GM12892 (cell line): ENCODE results near the gene CRYGN.
A peak's percentile ranks its signal among the peaks of the same experiment; 100 is the strongest.

ENCODE experiments used
- DNase-seq: peaks from one replicate; pipeline ENCODE4 v3.0.0; 2011; ENCODE audit not compliant: insufficient read length
- FAIRE-seq: peaks from 2 replicates; lab custom pipeline; 2011; peaks lifted over from hg19 to GRCh38; lab: Jason Lieb, UNC
- POLR2A ChIP-seq: IDR thresholded peaks from 2 replicates; pipeline ENCODE4 v1.6.1; 2011; ENCODE audit warnings: low read depth, low read length, control low read depth
- POLR2AphosphoS5 ChIP-seq: IDR thresholded peaks from 2 replicates; pipeline ENCODE4 v1.6.1; 2011; ENCODE audit warnings: low read depth, low read length, control low read depth
- TAF1 ChIP-seq: IDR thresholded peaks from 2 replicates; pipeline ENCODE4 v1.6.1; 2011; ENCODE audit warnings: low read depth, mild to moderate bottlenecking, control low read depth, low read length, borderline replicate concordance

The CRYGN gene

DNA sequence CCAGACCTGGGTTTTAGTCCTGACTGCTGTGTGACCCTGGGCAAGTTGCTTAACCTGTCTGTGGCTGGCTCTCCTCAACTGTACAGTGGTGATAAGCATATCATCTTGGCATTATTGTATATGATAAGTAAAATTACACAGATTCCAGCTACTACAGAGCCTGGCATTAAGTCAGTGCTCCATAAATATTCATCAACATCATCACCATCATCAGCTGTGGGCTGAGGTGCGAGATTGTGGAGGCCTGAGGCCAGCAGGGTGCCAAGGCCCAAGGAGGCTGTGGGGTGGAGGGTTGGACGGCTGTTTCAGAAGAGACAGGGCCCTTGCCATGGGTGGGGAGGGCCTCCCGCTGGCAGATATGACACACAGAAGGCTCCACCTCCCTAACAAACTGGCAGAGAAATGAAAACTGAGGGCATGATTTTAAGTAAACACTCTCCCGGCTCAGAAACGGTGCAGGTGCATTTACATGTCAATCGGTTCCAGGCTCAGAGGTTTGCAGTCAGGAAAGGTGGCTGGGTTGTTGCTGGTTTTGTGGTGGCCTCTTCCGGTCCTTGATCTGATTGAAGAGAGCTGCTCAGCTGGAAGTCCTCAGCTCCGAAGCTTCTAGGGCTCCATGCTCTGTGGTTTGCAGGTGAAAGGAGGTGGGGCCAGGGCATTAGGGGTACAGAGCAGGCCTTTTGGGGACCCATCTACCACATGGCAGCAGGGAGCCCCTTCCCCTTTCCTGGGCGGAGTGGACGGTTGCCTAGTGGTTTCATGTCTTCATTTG, 10.2 kb downstream of the CRYGN start:
- TF ChIP-seq TAF1: no peak
- TF ChIP-seq POLR2AphosphoS5: no peak
- no peak for TF ChIP-seq POLR2A
- peak; percentile 63 for DNase-seq
- peak; percentile 63 for FAIRE-seq

DNA sequence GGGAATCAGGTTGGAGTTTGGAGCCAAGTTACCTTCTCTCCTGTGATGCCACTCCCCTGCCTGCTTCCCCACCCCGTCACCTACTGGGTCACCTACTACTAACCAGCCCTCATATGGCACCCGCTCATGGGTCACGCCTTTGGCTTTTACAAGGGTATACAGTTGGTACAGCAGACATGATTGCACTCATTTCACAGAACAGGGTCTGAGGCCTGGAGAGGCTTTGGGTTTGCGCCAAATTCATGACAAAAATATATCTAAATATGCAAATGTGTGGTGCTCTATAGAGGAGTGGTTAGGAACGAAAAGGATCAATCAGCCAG, 10.7 kb downstream of the CRYGN start:
- no peak for DNase-seq
- FAIRE-seq: no peak

DNA sequence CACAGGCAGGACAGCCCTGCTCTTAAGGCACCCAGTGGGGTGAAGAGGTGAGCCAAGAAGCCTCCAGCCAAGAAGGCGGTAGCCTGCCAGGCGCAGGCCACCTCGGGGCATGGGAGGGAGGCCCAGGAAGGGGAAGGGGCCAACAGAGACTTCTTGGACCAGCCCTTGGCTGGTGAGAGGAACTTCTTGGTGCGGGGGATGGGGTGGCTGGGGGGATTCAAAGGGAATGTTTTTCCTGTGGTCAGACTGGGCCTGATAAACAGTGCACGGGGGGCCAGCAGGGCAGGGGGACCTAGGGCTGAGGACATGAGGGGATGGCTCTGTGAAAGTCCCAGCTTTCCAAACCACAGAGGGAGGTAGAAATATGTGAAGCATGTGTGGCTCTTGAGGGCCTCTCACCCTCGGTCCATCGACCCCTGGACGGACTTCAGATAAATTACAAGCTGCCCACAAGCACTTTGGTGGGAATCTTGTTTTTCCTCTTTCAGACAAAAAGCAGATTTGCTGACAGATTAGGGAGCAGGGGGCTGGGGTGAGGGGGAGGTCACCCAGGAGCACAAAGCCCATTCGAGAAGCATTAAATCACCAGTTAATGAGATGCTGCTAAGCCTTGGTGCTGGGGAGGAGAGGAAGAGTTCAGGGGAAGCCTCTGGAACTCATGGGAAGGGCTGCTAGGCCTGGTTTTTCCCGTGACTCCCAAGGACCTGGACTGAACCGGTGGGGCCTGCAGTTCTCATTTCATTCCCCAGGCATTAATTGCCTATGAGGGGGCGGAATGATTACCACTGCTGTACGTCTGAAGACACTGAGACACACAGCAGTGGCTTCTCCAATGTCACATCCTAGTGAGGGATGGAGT, 11.3 kb downstream of the CRYGN start:
- FAIRE-seq (no peak), DNase-seq (no peak)

More for the DNA sequence above, 10.7 kb downstream of the CRYGN start:
- TF ChIP-seq TAF1: no peak
- TF ChIP-seq POLR2A: no peak
- no peak for TF ChIP-seq POLR2AphosphoS5

DNA sequence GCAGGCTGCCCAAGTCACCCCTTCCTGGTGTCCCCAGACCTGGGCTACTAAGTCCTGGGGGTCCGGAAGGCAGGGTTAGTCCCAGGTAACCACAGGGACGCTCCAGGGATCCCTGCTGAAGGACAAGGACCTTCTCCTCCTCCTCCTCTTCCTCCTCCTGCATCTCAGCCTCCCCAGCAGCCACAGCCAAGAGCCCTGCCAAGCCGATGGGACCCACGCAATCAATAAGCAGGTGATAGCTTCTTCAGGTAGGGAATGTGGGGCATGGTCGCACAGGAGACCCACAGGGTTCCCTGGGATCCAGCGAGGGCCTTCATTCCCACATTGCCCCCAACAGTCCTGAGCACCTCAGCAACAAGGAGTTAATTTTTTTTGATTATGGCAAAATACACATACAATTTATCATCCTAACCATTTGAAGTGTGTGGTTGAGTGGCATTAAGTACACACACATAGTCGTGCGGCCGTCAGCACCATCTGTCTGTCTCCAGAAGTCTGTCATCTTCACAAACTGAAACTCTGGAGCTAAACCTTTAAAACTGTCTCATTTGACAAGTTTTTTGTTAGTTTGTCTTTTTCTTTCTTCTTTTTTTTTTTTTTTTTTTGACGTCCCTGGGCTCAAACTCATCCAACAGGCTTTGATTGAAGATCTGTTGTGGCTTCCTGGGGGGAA, 12.1 kb downstream of the CRYGN start:
- no peak for FAIRE-seq
- TF ChIP-seq TAF1: no peak
- no peak for TF ChIP-seq POLR2AphosphoS5
- TF ChIP-seq POLR2A: no peak
- DNase-seq: no peak

More for the DNA sequence above, 11.3 kb downstream of the CRYGN start:
- TF ChIP-seq TAF1: no peak
- TF ChIP-seq POLR2AphosphoS5: no peak
- no peak for TF ChIP-seq POLR2A

DNA sequence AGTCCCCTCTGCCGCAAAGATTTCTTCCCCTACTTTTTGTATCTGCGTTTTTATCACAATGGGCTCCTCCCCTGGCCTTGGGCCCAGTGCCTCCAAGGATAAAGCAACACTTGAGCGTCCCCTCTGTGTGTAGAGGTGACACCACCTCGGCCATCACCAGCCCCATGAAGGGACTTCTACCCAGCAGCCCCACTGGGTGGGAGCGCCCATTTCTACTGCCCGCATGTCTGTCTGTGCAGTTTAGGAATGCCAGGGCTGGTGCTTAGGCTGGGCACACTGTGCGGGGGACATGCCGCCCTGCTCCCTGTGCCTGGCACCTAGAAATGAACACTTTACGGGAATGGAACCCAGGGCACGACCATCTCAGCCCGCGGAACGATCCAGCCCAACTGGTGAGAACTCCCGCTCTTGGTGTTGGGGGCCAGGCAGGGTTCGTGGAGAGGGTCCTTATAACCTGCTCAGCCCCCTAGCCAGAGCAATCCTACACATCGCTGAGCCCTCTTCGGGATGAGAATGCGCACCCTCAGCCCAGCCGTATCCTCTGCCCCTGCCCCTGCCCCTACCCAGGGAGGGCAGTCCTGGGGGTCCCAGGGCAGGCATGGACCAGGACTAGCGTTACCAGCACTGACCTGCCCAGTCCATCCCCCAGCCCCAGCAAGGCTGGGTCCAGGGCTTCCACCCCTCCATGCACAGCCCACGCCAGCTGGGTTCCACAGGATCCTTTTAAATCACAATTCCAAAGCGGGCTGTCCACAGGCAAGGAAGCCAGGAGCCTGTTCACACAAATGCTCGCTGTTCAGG, 12.8 kb downstream of the CRYGN start:
- FAIRE-seq: no peak

DNA sequence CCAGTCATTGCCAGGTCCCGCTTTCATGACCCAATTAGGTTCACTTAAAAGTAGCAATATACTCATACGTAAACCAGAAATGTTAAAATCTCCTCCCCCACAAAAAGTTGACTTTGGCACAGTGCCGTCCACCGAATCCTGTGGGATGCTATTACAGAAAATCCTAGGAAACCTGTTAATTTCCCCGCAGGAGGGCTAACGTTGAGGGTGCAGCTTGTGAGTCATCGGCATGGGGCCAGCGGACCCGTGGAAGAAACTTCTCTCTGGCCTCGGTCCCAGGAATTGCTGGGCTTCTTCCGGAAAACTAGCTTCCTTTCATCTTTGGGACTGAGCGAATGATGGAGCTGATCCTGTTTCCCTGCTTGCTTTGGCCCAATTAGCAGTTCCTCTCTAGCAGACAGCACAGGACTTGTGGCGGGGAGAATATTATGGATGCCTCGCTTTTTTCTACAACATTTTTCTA, 13.5 kb downstream of the CRYGN start:
- no peak for DNase-seq
- TF ChIP-seq TAF1 (no peak), POLR2A (no peak), POLR2AphosphoS5 (no peak)
- FAIRE-seq: no peak

More for the DNA sequence above, 12.8 kb downstream of the CRYGN start:
- no peak for DNase-seq
- TF ChIP-seq POLR2AphosphoS5 (no peak), TAF1 (no peak), POLR2A (no peak)

DNA sequence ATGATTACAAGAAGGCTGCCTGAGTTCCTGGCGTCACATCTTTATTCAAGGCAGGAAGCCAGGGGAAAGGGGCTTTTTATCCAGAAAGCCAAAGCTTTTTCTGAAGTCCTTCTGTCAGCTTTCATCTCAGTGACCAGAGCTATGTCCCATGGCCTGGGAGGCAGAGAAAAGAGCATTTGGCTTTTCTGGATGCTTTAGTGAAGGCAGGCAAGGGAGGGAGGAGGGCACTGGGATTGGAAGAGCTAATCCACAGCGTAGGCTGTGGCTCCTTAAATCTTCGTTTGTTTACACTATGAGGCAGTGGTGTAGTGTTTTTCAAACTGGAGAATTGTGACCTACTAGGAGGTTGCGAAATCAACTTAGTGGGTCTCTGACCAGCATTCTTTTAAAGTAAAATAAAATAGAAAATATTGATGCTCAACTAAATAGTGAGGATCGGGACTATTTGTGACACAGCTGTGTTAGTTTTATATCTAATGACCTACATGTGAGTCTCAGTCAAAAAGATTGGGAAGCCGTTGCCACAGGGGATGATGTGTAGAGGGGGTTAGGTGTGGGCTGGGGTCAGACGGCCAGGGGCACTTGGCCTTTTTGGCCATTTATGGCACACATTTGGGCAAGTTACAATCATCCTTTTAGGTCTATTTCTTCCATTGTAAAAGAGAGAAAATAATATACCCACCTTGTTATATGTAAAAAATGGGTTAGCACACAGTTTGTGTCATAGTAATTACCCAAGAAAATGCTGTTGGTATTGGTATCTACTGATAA, 14.1 kb downstream of the CRYGN start:
- DNase-seq (no peak), FAIRE-seq (no peak)

DNA sequence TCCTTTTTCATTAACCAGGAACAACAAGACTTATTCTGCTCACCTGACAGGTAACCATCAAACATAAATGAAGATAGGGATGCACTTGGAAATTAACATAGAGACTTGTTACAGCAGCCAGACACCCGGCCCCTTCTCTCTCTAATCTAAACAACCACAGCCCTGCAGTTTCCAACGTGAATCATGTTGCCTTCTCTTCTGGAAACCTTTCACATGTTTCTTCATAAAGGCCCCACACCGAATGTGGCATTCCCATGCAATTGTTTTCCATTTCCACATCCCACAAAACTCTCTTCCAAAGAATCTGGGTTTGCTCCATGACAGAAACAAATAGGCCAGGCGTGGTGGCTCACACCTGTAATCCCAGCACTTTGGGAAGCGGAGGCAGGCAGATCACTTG, 15.1 kb downstream of the CRYGN start:
- TF ChIP-seq POLR2AphosphoS5: no peak
- TF ChIP-seq TAF1: no peak
- no peak for TF ChIP-seq POLR2A
- DNase-seq (no peak), FAIRE-seq (no peak)

More for the DNA sequence above, 14.1 kb downstream of the CRYGN start:
- TF ChIP-seq TAF1 (no peak), POLR2A (no peak), POLR2AphosphoS5 (no peak)

DNA sequence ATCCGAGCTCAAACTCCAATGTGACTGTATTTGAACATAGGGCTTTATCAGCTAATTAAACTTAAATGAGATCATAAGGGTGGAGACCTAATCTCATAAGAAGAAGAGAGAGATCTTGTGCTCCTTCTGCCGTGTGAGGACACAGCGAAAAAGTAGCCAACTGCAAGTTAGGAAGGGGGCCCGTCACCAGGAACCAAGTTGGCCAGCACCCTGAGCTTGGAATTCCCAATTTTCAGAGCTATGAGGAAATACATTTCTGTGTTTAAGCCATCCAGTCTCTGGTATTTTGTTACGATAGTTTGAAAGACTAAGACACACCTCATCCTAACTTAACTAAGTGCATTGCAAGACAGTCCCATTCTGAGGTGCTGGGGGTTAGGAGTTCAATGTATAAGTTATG, 16.0 kb downstream of the CRYGN start:
- no peak for TF ChIP-seq TAF1
- TF ChIP-seq POLR2A: no peak
- no peak for TF ChIP-seq POLR2AphosphoS5
- FAIRE-seq: no peak
- DNase-seq: no peak

DNA sequence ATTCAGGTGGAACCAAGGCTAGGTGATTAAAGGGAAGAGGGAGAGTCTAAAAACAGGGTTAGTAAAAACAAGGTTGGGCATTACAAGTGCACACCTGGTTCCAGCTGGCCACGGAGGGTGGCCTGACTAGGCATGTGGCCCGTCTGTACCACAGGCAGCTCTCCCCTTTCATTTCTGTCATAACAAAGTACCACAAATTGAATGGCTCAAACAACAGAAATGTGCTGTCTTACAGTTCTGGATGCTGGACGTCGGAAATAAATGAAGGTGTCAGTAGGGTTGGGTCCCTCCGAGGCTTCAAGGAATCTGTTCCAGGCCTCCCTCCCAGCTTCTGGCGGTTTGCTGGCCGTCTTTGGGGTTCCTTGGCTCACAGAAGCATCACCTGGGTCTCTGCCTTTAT, 16.7 kb downstream of the CRYGN start:
- TF ChIP-seq TAF1 (no peak), POLR2AphosphoS5 (no peak), POLR2A (no peak)
- FAIRE-seq: no peak

More for the DNA sequence above, 16.7 kb downstream of the CRYGN start:
- DNase-seq: no peak
